Spleen (tissue), 7 donors: ENCODE data around the gene GUCA2A.

Experiments
- CTCF ChIP-seq, 11 experiments: fragments of 200-600 bp in 7 of 11; fragments of 450-650 bp in 4 of 11; sonication (generic) in 4 of 11; IDR thresholded peaks in 8 of 11; conservative IDR thresholded peaks in 3 of 11; 1 replicate in 7 of 11; 2 replicates in 4 of 11; pipeline versions ENCODE4 v1.4.0 to v1.8.0; 2016 to 2021; ENCODE audit warnings: antibody characterized with exemption in 11 of 11, inconsistent platforms in 4 of 11, mild to moderate bottlenecking in 1 of 11
- POLR2A ChIP-seq, 3 donors: fragments of 450-650 bp; IDR thresholded peaks; one replicate each; pipeline ENCODE4 v1.5.1; 2017; ENCODE audit warnings: antibody characterized with exemption in 3 of 3, mild to moderate bottlenecking in 1 of 3
- POLR2AphosphoS5 ChIP-seq, 3 donors: sonication (generic); formaldehyde crosslinking; IDR thresholded peaks; one replicate each; pipeline ENCODE4 v1.5.1; 2017; ENCODE audit warnings: antibody characterized with exemption in 3 of 3
- donor health status: DM: no; HTN: no; CAD: no; lungs with moderate emphysema.
- donor health status: DM: no; HTN: no; CAD: no.
- donor health status: DM: no; HTN: no; CAD: no.

GRCh38 chr1:42184616-42185015, 20.1 kb upstream of the GUCA2A start:
- TF ChIP-seq CTCF (IDR thresholded peaks at IDR 0.05 in 8 of 11, conservative IDR thresholded peaks at IDR 0.05 in 3 of 11) (no peak), POLR2A (IDR thresholded peaks at IDR 0.05) (no peak), POLR2AphosphoS5 (IDR thresholded peaks at IDR 0.05) (no peak)
